Thyroid gland (tissue), 4 donors: ENCODE results near the gene SMURF1. TPM values are rescaled to one million over a fixed set of nuclear protein-coding genes. Genes with fewer than 3 reads are reported as not detected.

Source experiments
- DNase-seq, 2 donors: peaks; one replicate each; pipeline ENCODE4 v3.0.0-alpha.2; 2019
- H3K27ac ChIP-seq, 3 donors: fragments of 200-600 bp; sonication (generic); 1 replicate in 2 of 3; 2 replicates in 1 of 3; pipeline ENCODE4 v1.5.1; 2016 to 2019; ENCODE audit warnings: mild to moderate bottlenecking in 1 of 3, moderate library complexity in 1 of 3
- H3K27me3 ChIP-seq: fragments of 200-600 bp; sonication (generic); one replicate; pipeline ENCODE4 v1.5.1; 2019
- H3K36me3 ChIP-seq, 2 donors: fragments of 200-600 bp; sonication (generic); one replicate each; pipeline ENCODE4 v1.5.1; 2016 to 2019
- H3K4me1 ChIP-seq, 2 donors: fragments of 200-600 bp; sonication (generic); one replicate each; pipeline ENCODE4 v1.5.1; 2017 to 2019
- H3K4me3 ChIP-seq, 3 donors: fragments of 200-600 bp; sonication (generic); replicated peaks in 1 of 3; 1 replicate in 2 of 3; 2 replicates in 1 of 3; pipeline ENCODE4 v1.5.1; 2016; ENCODE audit warnings: mild to moderate bottlenecking in 1 of 3
- H3K9me3 ChIP-seq: fragments of 200-600 bp; sonication (generic); one replicate; pipeline ENCODE4 v1.5.1; 2017
- CTCF ChIP-seq, 6 experiments: fragments of 200-600 bp in 3 of 6; fragments of 450-650 bp in 3 of 6; sonication (generic) in 3 of 6; IDR thresholded peaks; one replicate each; pipeline ENCODE4 v1.5.1; 2016 to 2019; ENCODE audit warnings: antibody characterized with exemption in 6 of 6, mild to moderate bottlenecking in 2 of 6, inconsistent platforms in 1 of 6, moderate library complexity in 1 of 6
- POLR2A ChIP-seq, 2 donors: fragments of 450-650 bp; IDR thresholded peaks; one replicate each; pipeline ENCODE4 v1.6.1; 2017; ENCODE audit warnings: antibody characterized with exemption in 2 of 2, mild to moderate bottlenecking in 2 of 2, moderate library complexity in 1 of 2
- WGBS, 2 donors: methylation state at CpG; one replicate each; pipeline ENCODE4 v1.1.5; 2017; 5-methylcytosine and 5-hydroxymethylcytosine counted together
- intact Hi-C: fragments of 100-400 bp; cut with DNase I; formaldehyde crosslinking; loops from one replicate; pipeline ENCODE4 v1.15.1; 2023
- total RNA-seq, 4 donors: library from RNA; depleted of rRNA; stranded (reverse); fragments of >200 nt; gene quantifications; one replicate each; pipeline ENCODE4 v1.2.3, GENCODE V29; 2016

SMURF1 gene
- total RNA-seq, 4 donors from 2014 or later, result 13.9 to 20.6 (median 16.7) TPM

- H3K4me1 ChIP-seq, result no peaks in the 10 kb centered on the region
- H3K9me3 ChIP-seq, result no peaks in the 10 kb centered on the region
- H3K4me3 ChIP-seq, result no peak overlapping the region
- no peaks in the 10 kb centered on the region for H3K27me3 ChIP-seq
- no peak for TF ChIP-seq CTCF (IDR thresholded peaks at IDR 0.05)
- no peak for TF ChIP-seq POLR2A (IDR thresholded peaks at IDR 0.05)
- H3K36me3 ChIP-seq, result peaks cover 69 to 81% of the 10 kb centered on the region in 2 donors
- 96 to 97% methylated on average over 31 to 33 of the region's 36 CpGs for WGBS, 2 donors
- DNase-seq, result peak in 1 of 2 donors; percentile 2
- intact Hi-C loops, result no loop called here
- H3K27ac ChIP-seq, result no peak overlapping the region
Measured at GRCh38 chr7:99011706-99012404, 132.1 kb downstream of the SMURF1 start.

GRCh38 chr7:99011341-99011705 lies 132.6 kb downstream of the SMURF1 start:
- TF ChIP-seq CTCF (IDR thresholded peaks at IDR 0.05) (no peak), POLR2A (IDR thresholded peaks at IDR 0.05) (no peak)
- intact Hi-C loops, result no loop called here
- H3K4me1 ChIP-seq, result no peaks in the 10 kb centered on the region
- peak in 1 of 2 donors; percentile 1 for DNase-seq
- no peak overlapping the region for H3K4me3 ChIP-seq
- H3K9me3 ChIP-seq, result no peaks in the 10 kb centered on the region
- peaks cover 74 to 86% of the 10 kb centered on the region in 2 donors for H3K36me3 ChIP-seq
- no peak overlapping the region for H3K27ac ChIP-seq
- WGBS, 2 donors, result 96 to 99% methylated on average over 24 of the region's 24 CpGs
- H3K27me3 ChIP-seq, result no peaks in the 10 kb centered on the region

DNA sequence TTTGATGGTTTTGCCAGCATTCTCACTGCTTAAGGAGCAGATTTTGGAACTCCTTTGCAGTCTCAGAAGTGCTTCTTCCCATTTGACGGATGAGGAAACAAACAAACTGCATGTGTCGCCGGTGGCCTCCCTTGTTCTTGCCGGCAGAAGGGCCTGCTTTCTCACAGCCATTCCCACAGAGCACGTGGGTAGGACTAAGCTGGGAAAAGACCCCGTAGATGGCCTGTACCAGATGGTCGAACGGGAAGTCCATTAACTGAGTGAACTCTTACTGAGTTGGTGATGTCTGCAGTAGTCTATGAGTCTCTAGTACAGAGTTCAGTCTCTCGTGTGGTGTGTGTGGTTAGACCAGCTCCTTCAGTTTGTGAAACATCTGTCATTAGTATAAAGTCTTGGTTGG lies 133.6 kb downstream of the SMURF1 start:
- no peak for TF ChIP-seq CTCF (IDR thresholded peaks at IDR 0.05)
- TF ChIP-seq POLR2A (IDR thresholded peaks at IDR 0.05), result no peak
- Histone ChIP-seq H3K9me3 (no peaks in the 10 kb centered on the region), H3K36me3 (peaks cover 79 to 90% of the 10 kb centered on the region in 2 donors), H3K4me3 (no peak overlapping the region), H3K4me1 (no peaks in the 10 kb centered on the region), H3K27me3 (no peaks in the 10 kb centered on the region), H3K27ac (no peak overlapping the region)
- no peak for DNase-seq
- intact Hi-C loops, result no loop called here
- 93 to 94% methylated on average over 9 of the region's 9 CpGs for whole genome bisulfite sequencing, 2 donors

GRCh38 chr7:99008921-99009530 lies 134.9 kb downstream of the SMURF1 start:
- TF ChIP-seq CTCF (IDR thresholded peaks at IDR 0.05) (no peak), POLR2A (IDR thresholded peaks at IDR 0.05) (no peak)
- H3K9me3 ChIP-seq, result no peaks in the 10 kb centered on the region
- WGBS, 2 donors, result 94 to 100% methylated on average over 5 to 9 of the region's 11 CpGs
- peaks cover 78 to 87% of the 10 kb centered on the region in 2 donors for H3K36me3 ChIP-seq
- H3K27me3 ChIP-seq, result no peaks in the 10 kb centered on the region
- no peaks in the 10 kb centered on the region for H3K4me1 ChIP-seq
- DNase-seq, result peak in 1 of 2 donors; percentile 0
- no peak overlapping the region for H3K4me3 ChIP-seq
- H3K27ac ChIP-seq, result no peak overlapping the region
- intact Hi-C loops, result no loop called here

GRCh38 chr7:99008181-99008631 lies 135.7 kb downstream of the SMURF1 start:
- peak in 1 of 2 donors; percentile 1 for DNase-seq
- Histone ChIP-seq H3K27ac (no peak overlapping the region), H3K4me1 (peaks cover 3% of the 10 kb centered on the region in 2 donors), H3K9me3 (no peaks in the 10 kb centered on the region), H3K36me3 (peaks cover 71 to 80% of the 10 kb centered on the region in 2 donors), H3K4me3 (no peak overlapping the region), H3K27me3 (no peaks in the 10 kb centered on the region)
- 94 to 96% methylated on average over 22 of the region's 23 CpGs for WGBS, 2 donors
- intact Hi-C loops, result no loop called here
- TF ChIP-seq CTCF (IDR thresholded peaks at IDR 0.05), result no peak
- TF ChIP-seq POLR2A (IDR thresholded peaks at IDR 0.05), result no peak
